D341Med (cell line): ENCODE data around the gene PFDN4.
A peak's percentile ranks its signal among the peaks of the same experiment; 100 is the strongest.

Experiments
- DNase-seq: peaks from one replicate; pipeline ENCODE4 v3.0.0; 2012; ENCODE audit warnings: low spot score

PFDN4 gene

DNA sequence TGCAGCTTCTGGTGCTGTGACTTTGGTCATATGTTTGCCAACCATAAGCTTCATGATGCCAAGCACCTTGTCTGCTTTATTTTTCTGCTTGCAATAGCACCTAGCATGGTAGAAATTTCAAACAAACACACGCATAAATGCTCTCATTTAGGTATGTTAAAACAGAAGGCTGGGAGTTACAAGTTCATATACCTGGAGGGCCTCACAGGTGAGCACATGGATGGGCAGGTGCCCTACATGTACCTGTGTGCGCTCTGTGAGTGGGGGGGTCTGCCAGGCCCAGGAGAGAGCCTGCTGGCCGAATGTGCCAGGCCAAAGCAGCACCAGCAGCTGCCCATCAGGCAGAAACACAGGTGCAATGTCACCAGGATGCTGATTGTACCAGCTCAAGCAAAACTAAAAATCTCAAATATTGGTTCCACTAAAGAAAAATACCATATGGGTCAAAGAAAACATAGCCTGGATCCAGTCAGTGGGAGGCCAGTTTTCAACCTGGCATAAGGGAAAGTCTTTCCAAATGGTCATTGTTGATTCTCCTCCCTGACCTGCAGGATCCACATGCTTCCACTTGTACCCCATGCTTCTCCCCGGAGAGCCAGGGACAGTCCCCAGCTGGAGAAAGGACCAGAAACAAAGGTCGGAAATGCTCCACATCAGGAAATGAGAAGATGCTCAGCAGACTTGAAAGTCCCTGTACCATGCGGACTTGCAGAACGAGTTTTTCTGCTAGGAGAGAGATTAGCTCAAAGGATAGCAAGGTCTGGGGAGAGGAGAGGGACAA lies 7.2 kb upstream of the PFDN4 start:
- DNase-seq: no peak

DNA sequence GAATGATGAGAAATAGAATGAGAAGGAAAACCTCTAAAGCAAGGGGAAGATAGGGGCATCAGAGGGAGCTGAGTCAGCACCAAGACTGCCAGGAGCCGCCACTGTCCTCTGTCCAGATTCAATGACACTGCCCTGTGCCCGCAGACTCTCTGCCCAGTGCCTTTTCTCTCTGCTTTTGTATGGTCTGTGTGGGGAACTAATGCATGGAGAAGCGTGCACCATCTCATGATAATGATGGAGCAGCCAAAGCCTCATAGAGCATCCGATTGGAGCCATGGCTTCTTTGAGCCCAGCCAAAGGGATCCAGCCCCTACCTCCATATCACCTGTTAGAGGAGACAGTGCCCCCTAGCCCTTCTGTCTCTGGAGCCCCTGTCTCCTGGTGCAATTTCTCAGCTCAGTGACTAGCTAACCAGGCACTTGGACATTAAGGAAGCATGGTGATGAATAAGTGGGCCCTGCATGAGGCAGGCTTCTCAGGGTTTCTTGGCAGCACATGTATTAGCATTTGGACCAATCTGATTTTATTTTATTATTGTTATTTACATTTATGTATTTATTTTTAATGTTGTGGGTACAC lies 6.5 kb upstream of the PFDN4 start:
- DNase-seq: no peak

DNA sequence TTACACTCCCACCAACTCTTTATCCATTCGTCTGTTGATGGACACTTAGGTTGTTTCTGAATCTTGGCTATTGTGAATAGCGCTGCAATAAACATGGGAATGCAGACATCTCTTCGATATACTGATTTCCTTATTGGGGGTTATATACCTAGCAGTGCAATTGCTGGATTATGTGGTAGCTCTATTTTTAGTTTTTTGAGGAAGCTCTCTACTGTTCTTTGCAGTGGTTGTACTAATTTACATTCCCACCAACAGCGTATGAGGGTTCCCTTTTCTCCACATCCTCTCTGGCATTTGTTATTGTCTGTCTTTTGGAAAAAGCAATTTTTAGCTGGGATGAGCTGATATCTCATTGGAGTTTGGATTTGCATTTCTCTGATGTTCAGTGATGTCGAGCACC lies 4.6 kb upstream of the PFDN4 start:
- no peak for DNase-seq

DNA sequence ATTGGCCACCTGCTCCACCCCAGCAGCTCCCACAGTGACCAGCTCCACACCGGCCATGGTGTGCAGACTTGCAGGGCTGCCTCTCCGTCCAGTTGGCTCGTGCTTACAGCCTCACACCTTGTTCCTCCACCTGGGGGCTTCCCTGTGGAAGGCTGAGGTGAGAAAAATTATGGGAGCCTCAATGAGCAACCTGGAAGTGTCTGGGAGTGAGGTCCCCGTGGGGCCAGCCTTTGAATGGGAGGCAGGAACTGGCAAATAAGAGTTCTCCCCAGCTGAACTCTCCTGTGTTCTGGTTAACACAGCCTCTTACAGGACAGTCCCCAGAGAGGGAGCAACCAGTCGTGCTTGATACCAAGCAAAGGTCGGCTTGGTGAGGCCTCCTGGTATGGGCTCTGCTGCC lies 3.8 kb upstream of the PFDN4 start:
- DNase-seq: no peak

DNA sequence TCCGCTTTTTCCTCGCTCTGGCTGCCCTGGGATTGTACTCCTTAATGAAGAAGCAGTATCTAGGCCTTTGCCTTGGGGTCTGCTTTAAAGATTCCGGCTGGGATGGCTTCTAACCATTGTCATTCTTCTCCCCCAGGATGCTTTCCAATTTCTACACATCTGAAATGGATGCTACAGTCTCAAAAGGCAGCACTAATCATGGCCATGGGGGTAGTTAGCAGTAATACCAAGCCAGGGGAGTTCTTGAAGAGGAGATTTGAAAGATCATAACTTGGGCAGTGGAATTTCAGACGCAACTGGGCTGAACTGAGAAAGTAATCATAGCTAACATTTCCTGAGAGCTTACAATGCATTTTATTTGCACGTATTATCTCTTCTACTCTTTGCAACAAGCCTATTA lies 3.4 kb upstream of the PFDN4 start:
- no peak for DNase-seq

DNA sequence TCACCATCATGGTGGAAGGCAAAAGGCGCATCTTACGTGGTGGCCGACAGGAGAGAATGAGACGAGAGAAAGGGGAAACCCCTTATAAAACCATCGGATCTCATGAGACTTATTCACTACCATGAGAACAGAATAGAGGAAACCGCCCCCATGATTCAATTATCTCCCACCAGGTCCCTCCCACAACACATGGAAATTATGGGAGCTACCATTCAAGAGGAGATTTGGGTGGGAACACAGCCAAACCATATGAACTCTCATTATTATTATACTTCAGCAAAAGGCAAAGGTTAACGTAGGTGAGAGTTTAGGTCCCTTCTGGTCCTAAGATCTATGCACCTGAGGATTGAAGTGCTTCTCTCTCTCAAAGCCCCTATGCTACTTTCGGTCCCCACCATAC lies 2.4 kb upstream of the PFDN4 start:
- DNase-seq: no peak

DNA sequence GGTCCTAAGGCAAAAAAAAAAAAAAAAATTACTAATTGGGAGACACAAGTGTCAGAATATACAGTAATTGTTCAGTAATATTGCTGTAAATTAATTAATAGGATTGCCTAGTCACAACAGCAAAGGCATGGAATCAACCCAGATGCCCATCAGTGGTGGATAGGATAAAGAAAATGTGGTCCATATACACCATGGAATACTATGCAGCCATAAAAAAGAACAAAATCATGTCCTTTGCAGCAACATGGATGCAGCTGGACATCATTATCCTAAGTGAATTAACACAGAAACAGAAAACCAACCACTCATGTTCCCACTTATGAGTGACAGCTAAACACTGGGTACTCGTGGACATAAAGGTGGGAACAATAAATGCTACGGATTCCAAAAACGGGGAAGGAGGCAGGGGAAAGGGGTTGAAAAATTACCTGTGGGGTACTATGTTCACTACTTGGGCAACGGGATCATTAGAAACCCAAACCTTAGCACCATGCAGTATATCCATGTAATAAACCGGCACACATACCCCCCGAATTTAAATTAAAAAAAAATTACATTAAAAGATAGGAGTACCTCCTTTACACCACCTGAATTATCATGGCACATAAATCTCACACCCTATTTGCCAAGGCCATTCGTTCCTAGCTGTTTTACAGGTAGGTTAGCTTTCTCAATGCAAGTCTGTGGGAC lies 689 bp upstream of the PFDN4 start:
- no peak for DNase-seq

DNA sequence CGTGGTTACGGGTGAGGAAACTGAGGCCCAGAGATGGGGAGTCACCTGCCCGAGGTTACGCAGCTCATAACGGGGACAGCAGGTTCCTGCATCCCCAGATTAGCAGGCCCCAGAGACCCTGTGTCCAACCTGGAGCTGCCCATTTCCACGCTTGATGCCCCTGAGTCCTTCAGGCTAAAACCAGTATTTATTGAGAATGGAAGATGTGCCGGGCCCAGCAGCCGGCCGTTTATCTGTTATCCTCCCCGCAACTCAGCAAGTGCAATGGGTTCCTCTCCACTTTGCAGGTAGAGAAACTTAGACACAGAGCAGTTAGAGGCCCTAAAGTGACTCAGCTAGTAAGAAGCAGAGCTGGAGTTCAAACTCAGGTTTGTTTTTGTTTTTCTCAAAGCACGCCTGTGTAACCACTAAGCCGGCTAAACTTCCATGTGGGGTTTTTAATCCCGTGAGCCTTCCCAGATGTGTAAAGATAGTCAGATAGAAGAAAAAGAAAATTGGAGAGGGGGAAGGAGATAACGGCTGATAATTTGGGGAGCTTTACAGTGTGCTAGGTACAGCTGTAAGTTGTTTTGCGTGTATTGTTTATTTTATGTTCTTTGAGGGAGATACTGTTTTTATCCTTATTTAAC lies 775 bp downstream of the PFDN4 start:
- peak; percentile 46 for DNase-seq

DNA sequence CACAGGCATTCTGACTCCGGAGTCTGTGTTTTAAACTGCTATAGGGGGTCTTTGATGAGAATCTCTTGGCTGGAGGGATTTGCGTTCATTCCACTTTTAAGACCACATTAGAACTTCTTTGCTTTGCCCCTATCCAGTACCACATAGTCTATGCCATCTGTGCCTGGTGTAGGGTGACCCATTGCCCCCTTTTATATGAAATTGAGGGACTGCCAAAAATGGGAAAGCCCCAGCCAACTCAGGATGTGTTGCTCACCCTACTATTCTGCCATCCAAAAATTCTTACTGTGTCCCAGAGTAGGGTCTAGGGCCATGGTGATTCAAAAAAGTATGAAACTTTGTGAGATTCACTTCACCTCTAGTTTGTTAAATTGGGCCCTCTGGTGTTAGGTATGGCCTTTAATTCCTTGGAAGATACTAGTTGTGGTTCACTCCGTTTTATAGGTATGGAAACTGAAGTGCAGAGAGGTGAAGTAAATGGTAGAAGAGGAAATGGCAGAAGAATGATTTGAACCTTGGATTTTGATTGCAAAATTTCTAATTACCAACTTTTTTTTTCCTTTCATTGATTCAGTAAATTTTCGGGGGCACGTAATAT lies 1.4 kb downstream of the PFDN4 start:
- no peak for DNase-seq

DNA sequence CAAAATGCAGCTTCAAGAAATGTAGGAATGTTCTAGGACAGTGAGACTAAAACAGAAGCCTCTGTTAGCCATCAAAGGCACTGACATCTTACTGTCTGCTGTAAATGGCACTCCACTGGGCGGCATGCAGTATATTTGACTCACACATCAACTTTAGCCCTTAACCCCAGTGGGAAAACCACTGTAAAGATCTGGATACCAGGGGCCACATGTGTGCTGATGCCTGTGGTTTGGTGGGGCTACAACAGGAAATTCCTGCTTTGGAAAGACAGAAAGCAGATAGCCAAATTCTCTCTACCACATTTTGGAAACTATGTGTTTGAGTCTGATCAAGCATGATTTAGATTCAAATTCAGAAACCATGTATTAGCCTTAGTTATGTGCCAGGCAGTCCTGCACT lies 4.3 kb downstream of the PFDN4 start:
- no peak for DNase-seq

DNA sequence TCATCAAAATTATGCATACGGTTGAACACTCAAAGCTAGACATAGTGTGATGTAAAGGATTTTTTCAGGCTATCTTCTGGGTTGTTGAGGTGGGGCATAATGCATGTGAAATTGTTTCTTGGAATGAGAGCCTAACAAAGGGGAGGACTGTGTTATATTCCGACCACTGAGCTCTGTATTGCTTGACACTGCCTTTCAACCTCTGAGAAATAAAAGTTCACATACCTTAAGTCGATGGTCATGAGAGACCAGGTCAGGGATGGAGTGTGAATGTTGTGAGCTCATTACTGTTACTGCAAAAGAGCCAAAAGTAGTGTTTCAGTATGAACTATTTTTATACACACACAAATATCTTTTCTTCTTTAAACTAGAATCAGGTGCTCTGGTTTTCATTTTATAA lies 5.0 kb downstream of the PFDN4 start:
- DNase-seq: no peak

DNA sequence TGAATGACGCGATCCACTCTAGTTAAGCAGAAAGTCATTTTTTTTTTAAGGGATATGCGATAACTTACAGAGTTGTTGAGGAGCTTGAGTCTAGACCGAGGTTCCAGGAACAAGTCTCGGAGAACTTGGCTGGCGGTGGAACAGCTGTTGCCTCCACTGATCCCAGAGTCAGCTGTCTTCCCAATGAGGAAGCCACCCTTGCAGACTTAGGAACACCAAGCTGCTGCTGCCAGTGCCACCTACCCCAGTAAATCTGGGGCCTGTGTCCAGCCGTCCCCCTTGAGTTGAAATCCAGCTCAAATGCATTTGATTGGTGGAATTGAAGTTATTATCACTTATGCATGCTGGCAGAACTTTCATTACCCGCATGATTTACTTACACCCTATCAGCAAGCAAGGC lies 6.7 kb downstream of the PFDN4 start:
- DNase-seq: no peak

DNA sequence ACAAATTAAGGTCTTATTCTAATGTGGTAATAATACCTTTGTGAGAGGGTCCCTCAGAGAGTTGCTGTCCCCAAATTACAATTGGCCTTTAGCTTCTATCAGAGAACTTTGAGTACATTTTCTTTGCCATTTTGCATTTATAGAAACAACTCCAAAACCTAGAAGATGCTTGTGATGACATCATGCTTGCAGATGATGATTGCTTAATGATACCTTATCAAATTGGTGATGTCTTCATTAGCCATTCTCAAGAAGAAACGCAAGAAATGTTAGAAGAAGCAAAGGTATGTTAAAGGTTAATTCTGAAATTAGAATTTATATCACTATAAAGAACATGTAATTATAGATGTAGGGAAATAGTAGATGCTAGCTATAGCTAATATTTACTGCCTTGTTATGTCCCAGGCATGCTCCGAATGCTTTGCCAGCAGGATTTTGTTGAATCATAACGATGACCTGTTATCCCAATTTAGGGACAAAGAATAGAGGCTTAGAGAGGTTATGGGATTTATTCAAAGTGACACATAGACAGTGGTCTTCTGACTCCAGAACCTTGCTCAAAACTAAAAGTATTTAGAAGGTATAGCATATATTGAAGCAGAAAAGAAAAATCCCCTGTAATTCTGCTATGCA lies 7.4 kb downstream of the PFDN4 start:
- no peak for DNase-seq

DNA sequence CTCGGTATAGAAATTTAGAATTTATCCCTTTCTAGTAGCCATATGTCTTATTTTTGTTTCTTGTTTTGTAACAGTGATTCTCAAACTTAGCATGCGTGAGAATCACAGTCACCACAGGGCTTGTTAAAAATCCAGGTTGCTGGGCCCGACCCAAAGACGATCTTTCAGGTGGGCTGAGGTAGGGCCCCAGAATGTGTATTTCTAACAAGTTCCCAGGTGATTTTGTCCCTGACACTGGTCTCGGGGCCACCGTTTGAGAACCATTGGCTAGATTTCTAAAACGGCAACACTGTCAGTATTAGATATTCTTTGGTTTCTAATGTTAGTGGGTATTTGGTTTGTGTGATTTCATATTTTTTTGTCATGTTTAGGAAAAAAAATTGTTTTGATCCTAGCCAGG lies 9.9 kb downstream of the PFDN4 start:
- DNase-seq: no peak

DNA sequence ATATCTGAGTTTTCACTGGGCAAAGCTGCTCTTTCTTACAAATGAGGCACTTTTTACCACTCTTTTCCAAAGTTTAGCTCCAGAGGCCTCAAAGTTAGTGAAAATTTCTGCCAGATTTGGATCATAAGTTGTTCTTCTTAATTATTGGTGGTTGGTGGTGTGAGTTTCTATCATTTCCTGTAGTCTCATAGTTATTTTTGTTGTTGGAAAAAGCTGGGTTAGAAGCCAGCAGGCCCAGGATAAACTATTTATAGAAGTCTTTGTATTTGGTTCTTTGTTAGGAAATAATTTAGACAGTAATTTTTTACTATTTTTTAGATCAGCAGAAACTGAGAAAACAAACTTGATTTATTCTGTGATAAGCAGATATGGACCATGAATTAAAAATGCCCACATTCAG lies 10.6 kb downstream of the PFDN4 start:
- no peak for DNase-seq

DNA sequence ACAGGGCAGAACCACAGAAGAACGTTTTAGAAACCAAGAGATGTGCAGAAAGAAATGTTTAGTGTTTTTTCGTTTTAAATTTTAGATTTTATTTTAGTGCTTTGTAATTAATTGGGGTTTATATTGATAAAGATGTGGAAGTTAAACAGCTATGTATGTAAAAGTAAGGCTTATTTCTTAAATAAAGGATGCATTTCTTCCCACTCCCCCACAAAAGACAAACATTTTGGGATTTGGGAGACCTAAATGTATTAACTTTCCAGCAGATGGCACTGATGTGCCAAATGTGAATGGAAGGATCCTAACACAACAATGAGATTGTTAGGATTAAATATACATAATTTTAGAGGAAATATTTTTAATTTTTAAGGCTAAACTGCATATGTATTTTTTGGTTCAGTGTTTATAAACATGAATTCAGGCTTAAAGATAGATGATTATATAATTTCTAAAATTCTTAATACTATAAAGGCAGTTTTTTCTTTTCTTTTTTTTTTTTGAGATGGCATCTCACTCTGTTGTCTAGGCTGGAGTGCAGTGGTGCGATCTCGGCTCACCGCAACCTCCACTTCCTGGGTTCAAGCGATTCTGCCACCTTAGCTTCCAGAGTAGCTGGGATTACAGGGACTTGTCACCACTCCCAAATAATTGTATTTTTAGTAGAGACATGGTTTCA lies 12.0 kb downstream of the PFDN4 start:
- no peak for DNase-seq

DNA sequence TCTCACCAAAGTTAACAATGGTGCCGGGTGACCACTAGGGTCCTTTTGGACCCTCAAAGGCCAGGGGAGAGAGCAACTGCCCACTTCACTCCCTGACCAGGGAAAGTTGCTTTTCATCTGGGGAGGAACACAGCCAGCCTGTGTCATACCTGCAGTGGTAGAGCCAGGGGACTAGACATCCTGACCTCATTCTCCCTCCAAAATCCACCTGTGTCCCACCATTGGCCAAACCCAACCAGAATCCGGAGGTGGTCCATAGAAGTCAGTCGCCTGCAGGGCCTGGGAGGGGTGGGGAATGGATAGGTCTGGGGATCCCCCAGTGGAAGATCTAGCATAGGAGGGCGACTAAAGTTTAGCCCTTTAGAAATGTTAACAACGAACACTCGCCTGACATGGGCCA lies 12.8 kb downstream of the PFDN4 start:
- no peak for DNase-seq

DNA sequence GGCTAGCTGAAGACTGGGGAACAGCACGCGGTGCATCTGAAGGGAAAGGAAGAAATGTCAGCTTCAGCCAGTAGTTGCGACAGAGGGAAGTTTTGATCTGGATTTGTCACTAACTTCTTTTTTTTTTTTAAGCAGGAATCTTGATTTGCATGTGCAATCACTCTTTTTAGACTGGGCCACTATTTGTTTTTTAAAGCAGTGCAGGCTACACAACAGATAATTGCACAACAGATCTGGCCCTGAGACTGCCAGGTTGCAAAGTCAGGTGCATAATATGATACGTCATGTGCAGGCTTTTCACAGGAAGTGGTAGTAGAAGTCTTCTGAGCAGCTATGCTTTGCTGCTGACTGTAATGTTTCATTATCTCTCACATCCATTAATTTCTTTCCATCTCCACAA lies 13.5 kb downstream of the PFDN4 start:
- DNase-seq: no peak

DNA sequence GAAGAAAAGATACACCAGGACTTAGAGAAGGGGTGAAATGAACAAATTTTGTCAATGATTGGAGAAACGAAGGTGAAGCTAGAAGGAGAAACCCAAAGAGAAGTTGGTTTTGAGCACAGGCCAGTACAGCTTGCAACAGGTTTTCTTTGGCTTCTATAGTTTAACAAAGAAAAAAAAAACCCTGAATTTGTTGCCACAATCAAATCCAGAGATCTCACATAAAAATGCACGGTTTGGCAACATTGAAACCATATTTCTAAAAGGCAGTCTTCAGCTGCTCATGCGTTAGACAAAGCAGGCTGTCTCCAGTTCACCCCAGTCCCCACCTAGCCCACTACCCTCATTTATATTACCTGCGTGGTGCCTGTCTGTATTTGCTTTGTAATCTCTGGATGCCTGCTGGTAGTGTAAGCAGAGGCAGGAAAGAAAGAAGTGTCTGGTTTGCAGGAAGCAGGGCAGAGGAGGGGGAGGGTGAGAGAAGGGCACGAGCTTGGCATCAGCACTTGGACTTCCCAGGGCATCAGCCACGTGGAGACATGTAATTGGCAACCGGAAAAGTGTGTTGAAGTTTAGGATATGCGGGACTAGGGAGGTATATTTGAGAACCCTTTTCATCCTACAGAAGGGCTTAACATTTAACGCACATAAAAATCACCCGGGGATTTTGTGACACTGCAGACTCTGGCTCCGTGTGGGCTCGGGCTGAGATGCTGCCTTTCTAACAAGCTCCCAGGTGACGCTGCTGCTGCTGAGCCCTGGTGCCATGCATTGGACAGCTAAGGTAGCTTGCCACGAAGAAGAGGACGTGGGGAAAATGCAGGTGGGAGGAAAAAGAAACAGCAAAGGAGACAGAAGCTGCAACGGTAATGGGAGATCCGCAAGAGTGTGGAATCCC lies 14.4 kb downstream of the PFDN4 start:
- DNase-seq: no peak

DNA sequence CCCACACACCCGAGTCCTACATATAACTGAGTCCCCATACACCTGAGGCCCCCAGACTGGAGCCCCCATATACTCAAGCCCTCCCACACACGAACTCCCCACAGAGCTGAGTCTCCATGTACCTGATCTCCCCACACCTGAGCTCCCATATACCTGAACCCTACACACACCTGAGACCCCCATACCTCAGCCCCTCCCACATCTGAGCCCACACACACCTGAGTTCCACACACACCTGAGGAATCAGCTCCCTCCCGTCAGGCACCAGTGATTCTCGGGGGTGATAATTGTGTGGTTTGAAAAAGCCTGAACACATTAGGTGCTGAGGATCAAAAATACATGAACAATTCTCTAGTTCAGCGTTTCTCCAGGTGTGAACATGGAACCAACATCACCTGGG lies 15.4 kb downstream of the PFDN4 start:
- no peak for DNase-seq

DNA sequence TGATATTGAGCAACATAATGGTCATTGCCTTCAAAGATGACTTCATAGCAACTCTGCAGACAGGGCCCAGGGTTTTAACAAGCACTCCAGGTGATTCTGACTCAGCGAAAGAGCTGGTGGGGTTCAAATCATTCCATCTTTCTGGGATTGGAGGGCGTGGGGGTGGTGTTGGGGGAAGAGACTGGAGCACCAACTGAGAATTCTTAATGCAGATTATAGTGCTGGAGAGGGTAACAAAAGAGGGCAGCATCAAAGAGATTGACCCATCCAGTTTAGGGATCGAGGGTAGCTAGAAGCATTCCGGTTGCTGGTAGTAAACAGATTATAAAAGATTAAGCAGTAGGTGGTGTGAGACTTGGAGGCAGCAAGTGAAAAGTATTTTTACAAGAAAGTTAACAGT lies 15.9 kb downstream of the PFDN4 start:
- no peak for DNase-seq
